SK-N-SH (cell line): Measurements from ENCODE around the gene NUP133. TPM values are rescaled to one million over a fixed set of nuclear protein-coding genes. Genes with fewer than 3 reads are reported as not detected.

ENCODE experiments used
- CTCF ChIA-PET: fragments of 300-600, 350-600 bp; formaldehyde crosslinking; extraction: SDS; loops from one replicate; lab custom pipeline; 2021; lab: Yijun Ruan, JAX
- POLR2A ChIA-PET: fragments of 350-600 bp; sonication (Branson Sonifier 250); formaldehyde crosslinking; extraction: SDS; loops from one replicate; lab custom pipeline; 2020; ENCODE audit warnings: antibody characterized with exemption, inconsistent platforms; lab: Yijun Ruan, JAX
- DNase-seq: peaks from one replicate; pipeline ENCODE4 v3.0.0; 2012
- H2AFZ ChIP-seq: fragments of 200-600 bp; sonication (generic); 2 replicates; pipeline ENCODE4 v1.8.1; 2016; ENCODE audit warnings: antibody characterized with exemption, mild to moderate bottlenecking, low read depth
- H3F3A ChIP-seq: fragments of 200-600 bp; sonication (generic); replicated peaks from 2 replicates; pipeline ENCODE3; 2016; ENCODE audit warnings: antibody characterized with exemption, mild to moderate bottlenecking; ENCODE audit not compliant: insufficient read depth
- H3K27ac ChIP-seq, 2 experiments: fragments of 200-500 bp in 1 of 2; fragments of 200-600 bp in 1 of 2; sonication (Bioruptor generic) in 1 of 2; sonication (generic), shearing (Covaris generic) in 1 of 2; 2 replicates each; pipeline versions ENCODE4 v1.5.1 to v1.6.1; 2014 to 2016; ENCODE audit warnings: low read depth in 2 of 2, inconsistent platforms in 1 of 2, low read length in 1 of 2, mild to moderate bottlenecking in 1 of 2, mixed read lengths in 1 of 2
- H3K27me3 ChIP-seq: fragments of 200-600 bp; sonication (generic), shearing (Covaris generic); 2 replicates; pipeline ENCODE4 v1.6.1; 2016; ENCODE audit warnings: mixed run types; ENCODE audit not compliant: insufficient read depth
- H3K36me3 ChIP-seq, 2 experiments: fragments of 200-500 bp in 1 of 2; fragments of 200-600 bp in 1 of 2; sonication (Bioruptor generic) in 1 of 2; sonication (generic) in 1 of 2; replicated peaks in 1 of 2; 2 replicates each; pipeline versions ENCODE3 to v1.5.1; 2014 to 2016; ENCODE audit warnings: low read length in 1 of 2, mild to moderate bottlenecking in 1 of 2; ENCODE audit not compliant: insufficient read depth in 2 of 2, control insufficient read depth in 1 of 2
- H3K4me1 ChIP-seq, 2 experiments: fragments of 200-500 bp in 1 of 2; fragments of 200-600 bp in 1 of 2; sonication (Bioruptor generic) in 1 of 2; sonication (generic), shearing (Covaris generic) in 1 of 2; 2 replicates each; pipeline versions ENCODE4 v1.5.1 to v1.6.1; 2014 to 2016; ENCODE audit warnings: low read depth in 1 of 2, low read length in 1 of 2, mixed run types in 1 of 2; ENCODE audit not compliant: insufficient read depth in 2 of 2, control insufficient read depth in 1 of 2
- H3K4me2 ChIP-seq: fragments of 200-600 bp; sonication (generic), shearing (Covaris generic); 2 replicates; pipeline ENCODE4 v1.6.1; 2017; ENCODE audit warnings: mixed run types
- H3K4me3 ChIP-seq, 2 experiments: fragments of 200-500 bp in 1 of 2; fragments of 200-600 bp in 1 of 2; sonication (Bioruptor generic) in 1 of 2; sonication (generic), shearing (Covaris generic) in 1 of 2; 2 replicates each; pipeline versions ENCODE4 v1.5.1 to v1.8.1; 2014 to 2016; ENCODE audit warnings: low read depth in 2 of 2, inconsistent platforms in 1 of 2, low read length in 1 of 2, mild to moderate bottlenecking in 1 of 2, mixed read lengths in 1 of 2, moderate library complexity in 1 of 2
- H3K79me2 ChIP-seq: fragments of 200-600 bp; sonication (generic); 2 replicates; pipeline ENCODE4 v1.8.1; 2017; ENCODE audit warnings: mild to moderate bottlenecking; ENCODE audit not compliant: insufficient read depth
- H3K9ac ChIP-seq: fragments of 200-600 bp; sonication (generic); 2 replicates; pipeline ENCODE4 v1.6.1; 2017; ENCODE audit warnings: mixed run types
- H3K9me2 ChIP-seq: fragments of 200-600 bp; sonication (generic); 2 replicates; pipeline ENCODE4 v1.6.1; 2017; ENCODE audit warnings: mixed run types
- H3K9me3 ChIP-seq: fragments of 200-600 bp; sonication (generic); 2 replicates; pipeline ENCODE4 v1.6.1; 2017; ENCODE audit warnings: mixed run types, mild to moderate bottlenecking, moderate library complexity
- H4K20me1 ChIP-seq: fragments of 200-600 bp; sonication (generic); 2 replicates; pipeline ENCODE4 v1.6.1; 2017; ENCODE audit warnings: mild to moderate bottlenecking, mixed run types; ENCODE audit not compliant: insufficient read depth
- ELF1 ChIP-seq: IDR thresholded peaks from 2 replicates; pipeline ENCODE4 v1.4.0; 2012
- FOXM1 ChIP-seq: IDR thresholded peaks from 2 replicates; pipeline ENCODE4 v1.4.0; 2012; ENCODE audit warnings: low read depth, mild to moderate bottlenecking
- RCOR1 ChIP-seq: fragments of 150-350 bp; IDR thresholded peaks from 2 replicates; pipeline ENCODE4 v1.6.1; 2017; ENCODE audit warnings: antibody characterized with exemption, low read length
- SIN3A ChIP-seq: IDR thresholded peaks from 2 replicates; pipeline ENCODE4 v1.6.1; 2012; ENCODE audit warnings: low read depth, mild to moderate bottlenecking, low read length, moderate library complexity, borderline replicate concordance
- TAF1 ChIP-seq: IDR thresholded peaks from 2 replicates; pipeline ENCODE4 v1.6.1; 2012; ENCODE audit warnings: low read depth, mild to moderate bottlenecking, low read length, moderate library complexity, borderline replicate concordance
- TCF12 ChIP-seq: IDR thresholded peaks from 2 replicates; pipeline ENCODE4 v1.4.0; 2012
- YY1 ChIP-seq: IDR thresholded peaks from 2 replicates; pipeline ENCODE4 v1.4.0; 2012; ENCODE audit warnings: low read depth, mild to moderate bottlenecking
- WGBS: methylation state at CpG from one replicate; pipeline ENCODE4 v1.1.6; 2017; ENCODE audit warnings: low lambda C conversion rate; 5-methylcytosine and 5-hydroxymethylcytosine counted together
- polyA plus RNA-seq, 3 experiments: library from polyadenylated mRNA; depleted of rRNA; stranded (reverse); fragments of >200 nt; gene quantifications; 2 replicates each; pipeline ENCODE4 v1.2.3, GENCODE V29; 2012
- TF ChIP-seq, protein P1 (sequence below): IDR thresholded peaks from 2 replicates; pipeline ENCODE4 v1.6.1; 2012; ENCODE audit warnings: mild to moderate bottlenecking, low read depth, low read length, moderate library complexity
- TF ChIP-seq, protein P2 (sequence below): IDR thresholded peaks from 2 replicates; pipeline ENCODE4 v1.4.0; 2012; ENCODE audit warnings: low read depth, borderline replicate concordance
- TF ChIP-seq, protein P3 (sequence below): fragments of 150-350 bp; IDR thresholded peaks from 2 replicates; pipeline ENCODE4 v1.6.1; 2016; ENCODE audit warnings: mild to moderate bottlenecking, low read depth, low read length
- TF ChIP-seq, protein P4 (sequence below): IDR thresholded peaks from 2 replicates; pipeline ENCODE4; 2012

The NUP133 gene
- polyA plus RNA-seq, 1 of the 3 experiments (the other 2 are of a cell fraction), result 10.9 TPM

DNA sequence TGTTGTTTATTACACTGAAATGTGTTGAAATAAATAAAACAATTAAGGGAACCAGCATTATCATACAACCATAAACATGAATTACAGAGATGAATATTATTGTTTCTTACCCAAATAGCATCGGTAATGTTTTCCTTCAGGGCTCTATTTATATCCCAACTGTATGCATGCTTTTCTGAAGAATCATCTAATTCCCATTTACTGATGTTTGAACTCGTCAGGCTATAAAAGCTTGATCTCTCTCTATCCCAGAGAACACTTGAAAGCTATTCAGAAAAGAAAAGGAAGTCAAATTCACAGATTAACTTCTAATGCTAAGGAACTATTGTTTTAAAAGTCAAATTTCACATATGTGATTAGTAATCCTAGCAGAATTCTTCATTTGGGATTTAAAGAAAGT, 12.4 kb downstream of the NUP133 start:
- no peaks in the 10 kb centered on the region for H3F3A ChIP-seq
- peaks cover 53 to 72% of the 10 kb centered on the region in 2 experiments for H3K36me3 ChIP-seq
- no peaks in the 10 kb centered on the region for H3K4me1 ChIP-seq
- no peak overlapping the region for H3K9ac ChIP-seq
- no peaks in the 10 kb centered on the region for H4K20me1 ChIP-seq
- ChIA-PET CTCF (interaction anchor here (0.7 to 7.2 kb wide), 6 partner anchors 14 to 832 kb away, joined by 3 to 37 read pairs (median 4); no protein-coding TSS in a partner anchor), POLR2A (interaction anchor here (1.8 kb wide), 1 partner anchor 11 kb away, joined by 5 read pairs; no protein-coding TSS in a partner anchor)
- 81% methylated on average over 2 of the region's 2 CpGs for WGBS
- DNase-seq, result no peak
- no peaks in the 10 kb centered on the region for H3K27me3 ChIP-seq
- no peak overlapping the region for H3K4me3 ChIP-seq
- H3K27ac ChIP-seq, result no peak overlapping the region
- H3K9me3 ChIP-seq, result no peaks in the 10 kb centered on the region
- H3K4me2 ChIP-seq, result no peak overlapping the region
- no peaks in the 10 kb centered on the region for H3K9me2 ChIP-seq
- TF ChIP-seq RCOR1, result no peak
- no peak for TF ChIP-seq TAF1
- TF ChIP-seq, protein P1, sequence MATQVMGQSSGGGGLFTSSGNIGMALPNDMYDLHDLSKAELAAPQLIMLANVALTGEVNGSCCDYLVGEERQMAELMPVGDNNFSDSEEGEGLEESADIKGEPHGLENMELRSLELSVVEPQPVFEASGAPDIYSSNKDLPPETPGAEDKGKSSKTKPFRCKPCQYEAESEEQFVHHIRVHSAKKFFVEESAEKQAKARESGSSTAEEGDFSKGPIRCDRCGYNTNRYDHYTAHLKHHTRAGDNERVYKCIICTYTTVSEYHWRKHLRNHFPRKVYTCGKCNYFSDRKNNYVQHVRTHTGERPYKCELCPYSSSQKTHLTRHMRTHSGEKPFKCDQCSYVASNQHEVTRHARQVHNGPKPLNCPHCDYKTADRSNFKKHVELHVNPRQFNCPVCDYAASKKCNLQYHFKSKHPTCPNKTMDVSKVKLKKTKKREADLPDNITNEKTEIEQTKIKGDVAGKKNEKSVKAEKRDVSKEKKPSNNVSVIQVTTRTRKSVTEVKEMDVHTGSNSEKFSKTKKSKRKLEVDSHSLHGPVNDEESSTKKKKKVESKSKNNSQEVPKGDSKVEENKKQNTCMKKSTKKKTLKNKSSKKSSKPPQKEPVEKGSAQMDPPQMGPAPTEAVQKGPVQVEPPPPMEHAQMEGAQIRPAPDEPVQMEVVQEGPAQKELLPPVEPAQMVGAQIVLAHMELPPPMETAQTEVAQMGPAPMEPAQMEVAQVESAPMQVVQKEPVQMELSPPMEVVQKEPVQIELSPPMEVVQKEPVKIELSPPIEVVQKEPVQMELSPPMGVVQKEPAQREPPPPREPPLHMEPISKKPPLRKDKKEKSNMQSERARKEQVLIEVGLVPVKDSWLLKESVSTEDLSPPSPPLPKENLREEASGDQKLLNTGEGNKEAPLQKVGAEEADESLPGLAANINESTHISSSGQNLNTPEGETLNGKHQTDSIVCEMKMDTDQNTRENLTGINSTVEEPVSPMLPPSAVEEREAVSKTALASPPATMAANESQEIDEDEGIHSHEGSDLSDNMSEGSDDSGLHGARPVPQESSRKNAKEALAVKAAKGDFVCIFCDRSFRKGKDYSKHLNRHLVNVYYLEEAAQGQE, result no peak
- no peak for TF ChIP-seq TCF12
- no peak for TF ChIP-seq ELF1
- TF ChIP-seq, protein P2, sequence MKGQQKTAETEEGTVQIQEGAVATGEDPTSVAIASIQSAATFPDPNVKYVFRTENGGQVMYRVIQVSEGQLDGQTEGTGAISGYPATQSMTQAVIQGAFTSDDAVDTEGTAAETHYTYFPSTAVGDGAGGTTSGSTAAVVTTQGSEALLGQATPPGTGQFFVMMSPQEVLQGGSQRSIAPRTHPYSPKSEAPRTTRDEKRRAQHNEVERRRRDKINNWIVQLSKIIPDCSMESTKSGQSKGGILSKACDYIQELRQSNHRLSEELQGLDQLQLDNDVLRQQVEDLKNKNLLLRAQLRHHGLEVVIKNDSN, result no peak
- H2AFZ ChIP-seq, result no peak overlapping the region
- H3K79me2 ChIP-seq, result no peaks in the 10 kb centered on the region

DNA sequence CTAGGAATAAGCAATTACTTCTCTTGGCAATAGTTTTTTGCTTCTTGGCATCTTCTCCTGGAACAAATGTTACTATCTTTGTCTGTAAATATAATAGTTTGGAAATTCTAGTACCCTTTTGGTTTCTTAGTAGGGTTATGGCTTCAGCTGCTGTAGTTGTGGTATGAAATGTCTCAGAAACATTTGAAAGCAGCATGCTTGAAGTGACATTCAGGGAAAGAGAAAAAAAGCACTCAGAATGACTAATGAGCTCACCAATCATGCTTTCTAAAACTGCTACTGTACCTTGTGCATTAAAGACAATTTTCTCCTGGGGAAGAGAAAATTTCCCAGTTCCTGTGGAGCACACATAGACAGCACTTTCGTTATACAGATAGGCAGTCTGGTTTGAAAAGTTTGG, 21.0 kb downstream of the NUP133 start:
- H3K9ac ChIP-seq, result no peak overlapping the region
- H3K9me3 ChIP-seq, result no peaks in the 10 kb centered on the region
- peaks cover 56 to 68% of the 10 kb centered on the region in 2 experiments for H3K36me3 ChIP-seq
- no peak for DNase-seq
- no peaks in the 10 kb centered on the region for H3K79me2 ChIP-seq
- TF ChIP-seq, protein P2, result no peak
- TF ChIP-seq, protein P3, sequence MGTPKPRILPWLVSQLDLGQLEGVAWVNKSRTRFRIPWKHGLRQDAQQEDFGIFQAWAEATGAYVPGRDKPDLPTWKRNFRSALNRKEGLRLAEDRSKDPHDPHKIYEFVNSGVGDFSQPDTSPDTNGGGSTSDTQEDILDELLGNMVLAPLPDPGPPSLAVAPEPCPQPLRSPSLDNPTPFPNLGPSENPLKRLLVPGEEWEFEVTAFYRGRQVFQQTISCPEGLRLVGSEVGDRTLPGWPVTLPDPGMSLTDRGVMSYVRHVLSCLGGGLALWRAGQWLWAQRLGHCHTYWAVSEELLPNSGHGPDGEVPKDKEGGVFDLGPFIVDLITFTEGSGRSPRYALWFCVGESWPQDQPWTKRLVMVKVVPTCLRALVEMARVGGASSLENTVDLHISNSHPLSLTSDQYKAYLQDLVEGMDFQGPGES, result no peak
- TF ChIP-seq, protein P4, sequence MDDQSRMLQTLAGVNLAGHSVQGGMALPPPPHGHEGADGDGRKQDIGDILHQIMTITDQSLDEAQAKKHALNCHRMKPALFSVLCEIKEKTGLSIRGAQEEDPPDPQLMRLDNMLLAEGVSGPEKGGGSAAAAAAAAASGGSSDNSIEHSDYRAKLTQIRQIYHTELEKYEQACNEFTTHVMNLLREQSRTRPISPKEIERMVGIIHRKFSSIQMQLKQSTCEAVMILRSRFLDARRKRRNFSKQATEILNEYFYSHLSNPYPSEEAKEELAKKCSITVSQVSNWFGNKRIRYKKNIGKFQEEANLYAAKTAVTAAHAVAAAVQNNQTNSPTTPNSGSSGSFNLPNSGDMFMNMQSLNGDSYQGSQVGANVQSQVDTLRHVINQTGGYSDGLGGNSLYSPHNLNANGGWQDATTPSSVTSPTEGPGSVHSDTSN, result no peak
- TF ChIP-seq ELF1, result no peak
- TF ChIP-seq YY1, result no peak
- no peak for TF ChIP-seq SIN3A
- TF ChIP-seq FOXM1, result no peak
- no peak overlapping the region for H3K4me2 ChIP-seq
- H2AFZ ChIP-seq, result no peak overlapping the region
- ChIA-PET CTCF (interaction anchor here (8.7 kb wide), 1 partner anchor 231 kb away, joined by 143 read pairs; no protein-coding TSS in a partner anchor), POLR2A (no interaction called here)
- H3K9me2 ChIP-seq, result no peaks in the 10 kb centered on the region
- no peak overlapping the region for H3K27ac ChIP-seq
- H3K4me3 ChIP-seq, result no peak overlapping the region
- H3F3A ChIP-seq, result no peaks in the 10 kb centered on the region
- H4K20me1 ChIP-seq, result no peaks in the 10 kb centered on the region
- 88% methylated on average over 1 of the region's 1 CpG for WGBS
- H3K4me1 ChIP-seq, result no peaks in the 10 kb centered on the region
- no peaks in the 10 kb centered on the region for H3K27me3 ChIP-seq
